Neutrophil (primary cell): ENCODE data around the gene NR1D1.

ENCODE experiments used
- H3K27ac ChIP-seq: fragments of 200-600 bp; sonication (generic); 2 replicates; pipeline ENCODE4 v1.5.1; 2016; ENCODE audit warnings: mild to moderate bottlenecking, moderate library complexity
- H3K27me3 ChIP-seq: fragments of 200-600 bp; sonication (generic); 2 replicates; pipeline ENCODE4 v1.6.0; 2016; ENCODE audit warnings: mild to moderate bottlenecking
- H3K36me3 ChIP-seq: fragments of 200-600 bp; sonication (generic); 2 replicates; pipeline ENCODE4 v1.5.1; 2017
- H3K4me1 ChIP-seq, 2 experiments: fragments of 200-600 bp in 1 of 2; sonication (generic) in 1 of 2; 1 replicate in 1 of 2; 2 replicates in 1 of 2; pipeline versions ENCODE4 v1.5.1 to v1.6.1; 2013 to 2016; ENCODE audit warnings: low read depth in 1 of 2, low read length in 1 of 2, mild to moderate bottlenecking in 1 of 2, moderate library complexity in 1 of 2; ENCODE audit not compliant: control insufficient read depth in 1 of 2, insufficient read depth in 1 of 2
- H3K4me3 ChIP-seq, 2 experiments: fragments of 200-600 bp in 1 of 2; sonication (generic) in 1 of 2; 1 replicate in 1 of 2; 2 replicates in 1 of 2; pipeline ENCODE4 v1.5.1; 2013 to 2016; ENCODE audit warnings: low read depth in 1 of 2, low read length in 1 of 2, mild to moderate bottlenecking in 1 of 2, moderate library complexity in 1 of 2
- H3K9me3 ChIP-seq: fragments of 200-600 bp; sonication (generic); 2 replicates; pipeline ENCODE4 v1.5.1; 2016
- TF ChIP-seq, protein P1 (sequence below): fragments of 200-600 bp; sonication (generic); IDR thresholded peaks from 2 replicates; pipeline ENCODE4 v1.5.1; 2016; ENCODE audit warnings: antibody characterized with exemption

Gene NR1D1

GRCh38 chr17:40108970-40109824 lies 8.8 kb upstream of the NR1D1 start:
- Histone ChIP-seq H3K36me3 (no peaks in the 10 kb centered on the region), H3K27ac (peak overlapping the region; percentile 79), H3K9me3 (no peaks in the 10 kb centered on the region), H3K4me1 (peaks cover 79 to 84% of the 10 kb centered on the region in 2 experiments), H3K27me3 (no peaks in the 10 kb centered on the region), H3K4me3 (peak overlapping the region in 1 of 2 experiments; percentile 51)
- TF ChIP-seq, protein P1, sequence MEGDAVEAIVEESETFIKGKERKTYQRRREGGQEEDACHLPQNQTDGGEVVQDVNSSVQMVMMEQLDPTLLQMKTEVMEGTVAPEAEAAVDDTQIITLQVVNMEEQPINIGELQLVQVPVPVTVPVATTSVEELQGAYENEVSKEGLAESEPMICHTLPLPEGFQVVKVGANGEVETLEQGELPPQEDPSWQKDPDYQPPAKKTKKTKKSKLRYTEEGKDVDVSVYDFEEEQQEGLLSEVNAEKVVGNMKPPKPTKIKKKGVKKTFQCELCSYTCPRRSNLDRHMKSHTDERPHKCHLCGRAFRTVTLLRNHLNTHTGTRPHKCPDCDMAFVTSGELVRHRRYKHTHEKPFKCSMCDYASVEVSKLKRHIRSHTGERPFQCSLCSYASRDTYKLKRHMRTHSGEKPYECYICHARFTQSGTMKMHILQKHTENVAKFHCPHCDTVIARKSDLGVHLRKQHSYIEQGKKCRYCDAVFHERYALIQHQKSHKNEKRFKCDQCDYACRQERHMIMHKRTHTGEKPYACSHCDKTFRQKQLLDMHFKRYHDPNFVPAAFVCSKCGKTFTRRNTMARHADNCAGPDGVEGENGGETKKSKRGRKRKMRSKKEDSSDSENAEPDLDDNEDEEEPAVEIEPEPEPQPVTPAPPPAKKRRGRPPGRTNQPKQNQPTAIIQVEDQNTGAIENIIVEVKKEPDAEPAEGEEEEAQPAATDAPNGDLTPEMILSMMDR, result no peak

GRCh38 chr17:40107522-40108174 lies 7.3 kb upstream of the NR1D1 start:
- H3K36me3 ChIP-seq, result no peaks in the 10 kb centered on the region
- H3K27me3 ChIP-seq, result no peaks in the 10 kb centered on the region
- TF ChIP-seq, protein P1, result no peak
- peak overlapping the region; percentile 79 for H3K27ac ChIP-seq
- H3K4me3 ChIP-seq, result peak overlapping the region; percentile 4 to 51
- peaks cover 65 to 77% of the 10 kb centered on the region in 2 experiments for H3K4me1 ChIP-seq
- no peaks in the 10 kb centered on the region for H3K9me3 ChIP-seq

- Histone ChIP-seq H3K4me3 (peak overlapping the region in 1 of 2 experiments; percentile 51), H3K4me1 (peaks cover 62 to 71% of the 10 kb centered on the region in 2 experiments), H3K27ac (peak overlapping the region; percentile 79), H3K9me3 (no peaks in the 10 kb centered on the region), H3K27me3 (no peaks in the 10 kb centered on the region), H3K36me3 (no peaks in the 10 kb centered on the region)
- TF ChIP-seq, protein P1, result no peak
These were observed 6.6 kb upstream of the NR1D1 start for GRCh38 chr17:40106760-40107521.

DNA sequence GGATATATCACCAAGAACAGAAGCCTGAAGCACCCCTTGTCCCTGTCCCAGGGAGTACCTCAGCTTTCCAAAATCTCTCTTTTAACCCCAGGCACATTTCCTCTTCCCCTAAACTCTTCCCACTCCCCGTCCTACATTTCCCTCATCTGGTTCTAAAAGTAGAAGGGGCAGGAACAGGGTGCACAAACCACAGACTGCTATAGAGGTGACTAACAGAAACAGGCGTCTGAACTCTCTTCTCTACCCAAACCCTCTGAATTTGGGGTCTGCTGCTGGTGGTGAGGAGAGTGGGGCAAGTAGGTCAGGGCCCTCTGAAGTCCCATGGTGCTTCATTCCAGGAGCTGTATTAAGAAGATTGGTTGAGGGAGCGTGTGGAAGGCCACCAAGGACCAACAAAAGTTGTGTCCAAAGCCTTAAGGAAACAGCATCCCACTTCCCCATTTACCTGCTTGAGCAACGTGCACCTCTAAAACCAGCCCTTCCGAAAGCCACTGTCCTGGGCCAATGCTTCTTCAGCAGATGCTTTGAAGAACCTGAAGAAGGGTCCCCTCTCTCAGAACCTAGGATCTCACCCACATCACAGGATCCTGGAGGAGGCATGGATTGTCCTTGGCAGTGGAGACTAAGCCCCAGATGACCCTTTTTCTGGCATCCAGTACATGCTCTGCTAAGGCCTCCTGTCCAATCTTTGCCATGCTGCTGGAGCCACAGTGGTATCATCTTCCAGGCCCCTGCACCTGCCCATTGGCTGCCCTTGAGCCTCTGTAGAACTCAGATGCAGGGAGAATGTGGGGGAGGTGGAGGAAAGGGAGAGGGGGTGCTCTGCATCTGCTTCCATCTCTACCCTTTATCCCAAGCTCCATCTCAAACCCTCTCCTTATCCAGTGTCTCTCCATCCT lies 5.7 kb upstream of the NR1D1 start:
- Histone ChIP-seq H3K4me1 (peaks cover 60 to 71% of the 10 kb centered on the region in 2 experiments), H3K27ac (peak overlapping the region; percentile 77)

More for the DNA sequence above, 5.7 kb upstream of the NR1D1 start:
- H3K4me3 ChIP-seq, result no peak overlapping the region
- no peaks in the 10 kb centered on the region for H3K36me3 ChIP-seq
- TF ChIP-seq, protein P1, result no peak
- no peaks in the 10 kb centered on the region for H3K9me3 ChIP-seq
- H3K27me3 ChIP-seq, result no peaks in the 10 kb centered on the region
